HepG2 (cell line): ENCODE data around the gene TPCN2. TPM values are rescaled to one million over a fixed set of nuclear protein-coding genes. Genes with fewer than 3 reads are reported as not detected.

Experiments
- ATAC-seq: fragments of 200-7000 bp; cut with Tn5 transposase; 3 replicates; pipeline ENCODE4 v1.9.1; 2020; ENCODE audit warnings: mild to moderate bottlenecking, moderate library complexity
- BruUV-seq: library from RNA; stranded (reverse); fragments of 400-500 nt; replicated peaks from 2 replicates; lab custom pipeline; 2021; lab: Mats Ljungman, UMichigan
- CTCF ChIA-PET: fragments of 300-600 bp; formaldehyde crosslinking; extraction: SDS; loops from one replicate; lab custom pipeline; 2021; ENCODE audit warnings: low total read pairs, inconsistent platforms, low intra/inter-chr PET ratio; lab: Yijun Ruan, JAX
- POLR2A ChIA-PET: fragments of 350-600 bp; sonication (Branson Sonifier 250); formaldehyde crosslinking; loops from one replicate; lab custom pipeline; 2020; ENCODE audit warnings: antibody characterized with exemption, inconsistent platforms; lab: Yijun Ruan, JAX
- DNase-seq: peaks from one replicate; pipeline ENCODE4 v3.0.0-alpha.2; 2015; ENCODE audit warnings: low spot score
- FAIRE-seq: peaks from 3 replicates; lab custom pipeline; 2011; peaks lifted over from hg19 to GRCh38; lab: Jason Lieb, UNC
- H2AFZ ChIP-seq: one replicate; pipeline ENCODE4 v1.6.1; 2011; ENCODE audit warnings: low read length, inconsistent platforms
- H3K27ac ChIP-seq: fragments of 300-600 bp; 3 replicates; pipeline ENCODE4 v1.8.0; 2011; ENCODE audit warnings: mixed run types, mild to moderate bottlenecking, mixed read lengths, low read length, inconsistent platforms; ENCODE audit not compliant: insufficient read depth; ENCODE audit errors: extremely low read length
- H3K27me3 ChIP-seq, 2 experiments: fragments of 200-600 bp in 1 of 2; 2 replicates in 1 of 2; 3 replicates in 1 of 2; pipeline versions ENCODE4 v1.6.0 to v1.8.0; 2011; ENCODE audit warnings: low read length in 2 of 2, mild to moderate bottlenecking in 2 of 2, moderate library complexity in 2 of 2, inconsistent platforms in 1 of 2; ENCODE audit not compliant: insufficient read depth in 2 of 2, control insufficient read depth in 1 of 2
- H3K36me3 ChIP-seq, 2 experiments: fragments of 200-600 bp in 1 of 2; replicated peaks in 1 of 2; 2 replicates in 1 of 2; 3 replicates in 1 of 2; pipeline versions ENCODE4 v1.5.1 to v1.8.0; 2011; ENCODE audit warnings: low read length in 2 of 2, inconsistent platforms in 1 of 2; ENCODE audit not compliant: insufficient read depth in 2 of 2, control insufficient read depth in 1 of 2
- H3K4me1 ChIP-seq: 2 replicates; pipeline ENCODE4 v1.5.1; 2012; ENCODE audit warnings: low read length, inconsistent platforms; ENCODE audit not compliant: insufficient read depth
- H3K4me2 ChIP-seq: 2 replicates; pipeline ENCODE4 v1.6.0; 2011; ENCODE audit warnings: low read depth, low read length, inconsistent platforms
- H3K4me3 ChIP-seq, 3 experiments: fragments of 200-600 bp in 1 of 3; sonication (generic), shearing (Covaris generic) in 1 of 3; replicated peaks in 1 of 3; 2 replicates each; pipeline ENCODE4 v1.5.1; 2011 to 2016; ENCODE audit warnings: low read length in 3 of 3, inconsistent platforms in 2 of 3, low read depth in 2 of 3, mild to moderate bottlenecking in 2 of 3, control low read depth in 1 of 3, mixed read lengths in 1 of 3; ENCODE audit not compliant: insufficient read depth in 1 of 3
- H3K79me2 ChIP-seq: one replicate; pipeline ENCODE4 v1.6.1; 2011; ENCODE audit warnings: low read length, inconsistent platforms; ENCODE audit not compliant: insufficient read depth
- H3K9ac ChIP-seq: 2 replicates; pipeline ENCODE4 v1.6.0; 2011; ENCODE audit warnings: mild to moderate bottlenecking, low read depth, low read length, inconsistent platforms; ENCODE audit not compliant: insufficient read depth
- H3K9me3 ChIP-seq: 2 replicates; pipeline ENCODE4 v1.5.1; 2012; ENCODE audit warnings: mild to moderate bottlenecking, low read length
- H4K20me1 ChIP-seq: 2 replicates; pipeline ENCODE4 v1.6.0; 2011; ENCODE audit warnings: inconsistent platforms, mild to moderate bottlenecking, low read length, moderate library complexity; ENCODE audit not compliant: insufficient read depth
- CBFB ChIP-seq: sonication (generic); formaldehyde crosslinking; IDR thresholded peaks from 2 replicates; pipeline ENCODE4 v1.4.0; 2020; ENCODE audit warnings: missing genetic modification reagents
- ELF3 ChIP-seq: IDR thresholded peaks from 2 replicates; pipeline ENCODE4 v1.6.1; 2016; ENCODE audit warnings: missing genetic modification reagents, missing compliant biosample characterization
- IRX3 ChIP-seq: sonication (generic); formaldehyde crosslinking; IDR thresholded peaks from 2 replicates; pipeline ENCODE4 v1.8.1; 2023; ENCODE audit warnings: mild to moderate bottlenecking, low read depth, missing genetic modification reagents, borderline replicate concordance
- MTF1 ChIP-seq: sonication (generic); formaldehyde crosslinking; IDR thresholded peaks from 2 replicates; pipeline ENCODE4 v1.5.0; 2020; ENCODE audit warnings: missing genetic modification reagents
- ONECUT2 ChIP-seq: sonication (generic); formaldehyde crosslinking; IDR thresholded peaks from 2 replicates; pipeline ENCODE4 v1.4.0; 2020; ENCODE audit warnings: missing genetic modification reagents
- PLSCR1 ChIP-seq: sonication (generic); formaldehyde crosslinking; IDR thresholded peaks from 2 replicates; pipeline ENCODE4 v1.5.0; 2020; ENCODE audit warnings: missing genetic modification reagents, mild to moderate bottlenecking, borderline replicate concordance
- ZBTB25 ChIP-seq: IDR thresholded peaks from 2 replicates; pipeline ENCODE4 v1.6.1; 2018; ENCODE audit warnings: missing genetic modification reagents
- ZNF367 ChIP-seq: sonication (generic); formaldehyde crosslinking; IDR thresholded peaks from 2 replicates; pipeline ENCODE4 v1.4.0; 2020; ENCODE audit warnings: missing genetic modification reagents, borderline replicate concordance
- ZNF570 ChIP-seq: sonication (generic); formaldehyde crosslinking; IDR thresholded peaks from 2 replicates; pipeline ENCODE4 v1.4.0; 2020; ENCODE audit warnings: mild to moderate bottlenecking, missing genetic modification reagents, borderline replicate concordance
- WGBS: methylation state at CpG from one replicate; pipeline ENCODE4 v1.1.6; 2017; ENCODE audit warnings: low lambda C conversion rate; 5-methylcytosine and 5-hydroxymethylcytosine counted together
- in situ Hi-C: cut with HindIII; loops from 2 replicates; pipeline ENCODE4 v1.10.0; 2017; ENCODE audit warnings: low pct_unique_long_range_greater_than_20kb; ENCODE audit not compliant: extremely low pct_ligation_motif_present
- intact Hi-C: fragments of 100-400 bp; cut with micrococcal nuclease; formaldehyde crosslinking; loops from one replicate; pipeline ENCODE4 v1.10.0; 2022; ENCODE audit not compliant: unreplicated experiment
- polyA plus RNA-seq, 8 experiments: library from polyadenylated mRNA; depleted of rRNA in 3 of 8; stranded (reverse) in 7 of 8; unstranded in 1 of 8; fragments of >200 nt; fragmentation: Illumina TruSeq in 4 of 8; extraction: Trizol in 4 of 8; gene quantifications; 2 replicates each; pipeline versions ENCODE4 v1.2.1 to v1.2.3, GENCODE V29; 2011 to 2016; ENCODE audit warnings: low read depth in 4 of 8, missing spikeins in 1 of 8, mixed read lengths in 1 of 8; ENCODE audit not compliant: insufficient read depth in 1 of 8
- total RNA-seq, 5 experiments: library from RNA; depleted of rRNA; stranded (reverse); fragments of >200 nt; fragmentation: Illumina TruSeq; extraction: Trizol; gene quantifications; 2 replicates each; pipeline ENCODE4 v1.2.3, GENCODE V29; 2016; ENCODE audit warnings: low read depth in 1 of 5
- TF ChIP-seq, protein P1 (sequence below): sonication (generic); formaldehyde crosslinking; IDR thresholded peaks from 2 replicates; pipeline ENCODE4 v1.4.0; 2020; ENCODE audit warnings: missing genetic modification reagents
- TF ChIP-seq, protein P2 (sequence below): sonication (generic); formaldehyde crosslinking; IDR thresholded peaks from 2 replicates; pipeline ENCODE4 v1.9.0; 2021; ENCODE audit warnings: mild to moderate bottlenecking, missing genetic modification reagents

TPCN2 gene
- total and polyA plus RNA-seq, 2 of the 13 experiments (the other 11 are each of a cell fraction or from before 2014, with no cell fraction given), result 5.6 to 5.9 TPM

GRCh38 chr11:69034123-69034867, 14.4 kb upstream of the TPCN2 start:
- ATAC-seq (no peak), DNase-seq (no peak), FAIRE-seq (no peak)
- Histone ChIP-seq H4K20me1 (no peaks in the 10 kb centered on the region), H3K36me3 (no peaks in the 10 kb centered on the region), H2AFZ (no peak overlapping the region), H3K9ac (no peak overlapping the region), H3K27me3 (peaks cover 1 to 25% of the 10 kb centered on the region in 2 experiments), H3K4me2 (no peak overlapping the region), H3K4me3 (no peak overlapping the region), H3K27ac (no peak overlapping the region), H3K4me1 (no peaks in the 10 kb centered on the region), H3K9me3 (no peaks in the 10 kb centered on the region), H3K79me2 (no peaks in the 10 kb centered on the region)
- WGBS, result 54% methylated on average over 20 of the region's 22 CpGs
- POLR2A ChIA-PET, result no interaction called here
- intact Hi-C loops (no loop called here), in situ Hi-C loops (no loop called here)
- CTCF ChIA-PET, result no interaction called here
- BruUV-seq, result no TSS peak
- TF ChIP-seq CBFB (CRISPR knock-in tag), result no peak
- no peak for TF ChIP-seq ZBTB25 (CRISPR knock-in tag)
- no peak for TF ChIP-seq PLSCR1 (CRISPR knock-in tag)
- no peak for TF ChIP-seq IRX3 (CRISPR knock-in tag)
- TF ChIP-seq ZNF570, result no peak
- no peak for TF ChIP-seq ONECUT2
- TF ChIP-seq ELF3, result no peak
- TF ChIP-seq, protein P1, sequence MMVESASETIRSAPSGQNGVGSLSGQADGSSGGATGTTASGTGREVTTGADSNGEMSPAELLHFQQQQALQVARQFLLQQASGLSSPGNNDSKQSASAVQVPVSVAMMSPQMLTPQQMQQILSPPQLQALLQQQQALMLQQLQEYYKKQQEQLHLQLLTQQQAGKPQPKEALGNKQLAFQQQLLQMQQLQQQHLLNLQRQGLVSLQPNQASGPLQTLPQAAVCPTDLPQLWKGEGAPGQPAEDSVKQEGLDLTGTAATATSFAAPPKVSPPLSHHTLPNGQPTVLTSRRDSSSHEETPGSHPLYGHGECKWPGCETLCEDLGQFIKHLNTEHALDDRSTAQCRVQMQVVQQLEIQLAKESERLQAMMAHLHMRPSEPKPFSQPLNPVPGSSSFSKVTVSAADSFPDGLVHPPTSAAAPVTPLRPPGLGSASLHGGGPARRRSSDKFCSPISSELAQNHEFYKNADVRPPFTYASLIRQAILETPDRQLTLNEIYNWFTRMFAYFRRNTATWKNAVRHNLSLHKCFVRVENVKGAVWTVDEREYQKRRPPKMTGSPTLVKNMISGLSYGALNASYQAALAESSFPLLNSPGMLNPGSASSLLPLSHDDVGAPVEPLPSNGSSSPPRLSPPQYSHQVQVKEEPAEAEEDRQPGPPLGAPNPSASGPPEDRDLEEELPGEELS, result no peak
- TF ChIP-seq MTF1, result no peak
- TF ChIP-seq ZNF367, result no peak
- TF ChIP-seq, protein P2, sequence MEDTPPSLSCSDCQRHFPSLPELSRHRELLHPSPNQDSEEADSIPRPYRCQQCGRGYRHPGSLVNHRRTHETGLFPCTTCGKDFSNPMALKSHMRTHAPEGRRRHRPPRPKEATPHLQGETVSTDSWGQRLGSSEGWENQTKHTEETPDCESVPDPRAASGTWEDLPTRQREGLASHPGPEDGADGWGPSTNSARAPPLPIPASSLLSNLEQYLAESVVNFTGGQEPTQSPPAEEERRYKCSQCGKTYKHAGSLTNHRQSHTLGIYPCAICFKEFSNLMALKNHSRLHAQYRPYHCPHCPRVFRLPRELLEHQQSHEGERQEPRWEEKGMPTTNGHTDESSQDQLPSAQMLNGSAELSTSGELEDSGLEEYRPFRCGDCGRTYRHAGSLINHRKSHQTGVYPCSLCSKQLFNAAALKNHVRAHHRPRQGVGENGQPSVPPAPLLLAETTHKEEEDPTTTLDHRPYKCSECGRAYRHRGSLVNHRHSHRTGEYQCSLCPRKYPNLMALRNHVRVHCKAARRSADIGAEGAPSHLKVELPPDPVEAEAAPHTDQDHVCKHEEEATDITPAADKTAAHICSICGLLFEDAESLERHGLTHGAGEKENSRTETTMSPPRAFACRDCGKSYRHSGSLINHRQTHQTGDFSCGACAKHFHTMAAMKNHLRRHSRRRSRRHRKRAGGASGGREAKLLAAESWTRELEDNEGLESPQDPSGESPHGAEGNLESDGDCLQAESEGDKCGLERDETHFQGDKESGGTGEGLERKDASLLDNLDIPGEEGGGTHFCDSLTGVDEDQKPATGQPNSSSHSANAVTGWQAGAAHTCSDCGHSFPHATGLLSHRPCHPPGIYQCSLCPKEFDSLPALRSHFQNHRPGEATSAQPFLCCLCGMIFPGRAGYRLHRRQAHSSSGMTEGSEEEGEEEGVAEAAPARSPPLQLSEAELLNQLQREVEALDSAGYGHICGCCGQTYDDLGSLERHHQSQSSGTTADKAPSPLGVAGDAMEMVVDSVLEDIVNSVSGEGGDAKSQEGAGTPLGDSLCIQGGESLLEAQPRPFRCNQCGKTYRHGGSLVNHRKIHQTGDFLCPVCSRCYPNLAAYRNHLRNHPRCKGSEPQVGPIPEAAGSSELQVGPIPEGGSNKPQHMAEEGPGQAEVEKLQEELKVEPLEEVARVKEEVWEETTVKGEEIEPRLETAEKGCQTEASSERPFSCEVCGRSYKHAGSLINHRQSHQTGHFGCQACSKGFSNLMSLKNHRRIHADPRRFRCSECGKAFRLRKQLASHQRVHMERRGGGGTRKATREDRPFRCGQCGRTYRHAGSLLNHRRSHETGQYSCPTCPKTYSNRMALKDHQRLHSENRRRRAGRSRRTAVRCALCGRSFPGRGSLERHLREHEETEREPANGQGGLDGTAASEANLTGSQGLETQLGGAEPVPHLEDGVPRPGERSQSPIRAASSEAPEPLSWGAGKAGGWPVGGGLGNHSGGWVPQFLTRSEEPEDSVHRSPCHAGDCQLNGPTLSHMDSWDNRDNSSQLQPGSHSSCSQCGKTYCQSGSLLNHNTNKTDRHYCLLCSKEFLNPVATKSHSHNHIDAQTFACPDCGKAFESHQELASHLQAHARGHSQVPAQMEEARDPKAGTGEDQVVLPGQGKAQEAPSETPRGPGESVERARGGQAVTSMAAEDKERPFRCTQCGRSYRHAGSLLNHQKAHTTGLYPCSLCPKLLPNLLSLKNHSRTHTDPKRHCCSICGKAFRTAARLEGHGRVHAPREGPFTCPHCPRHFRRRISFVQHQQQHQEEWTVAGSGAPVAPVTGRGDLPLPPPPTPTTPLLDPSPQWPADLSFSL (CRISPR knock-in tag), result no peak
